HG02870 (cell line): ENCODE results near the gene OTUD1.

Experiments used
- ATAC-seq: cut with Tn5 transposase; IDR thresholded peaks from one replicate; pipeline ENCODE4 v1.9.1; 2021; ENCODE audit warnings: mild to moderate bottlenecking, moderate library complexity; ENCODE audit not compliant: unreplicated experiment

OTUD1 gene

DNA sequence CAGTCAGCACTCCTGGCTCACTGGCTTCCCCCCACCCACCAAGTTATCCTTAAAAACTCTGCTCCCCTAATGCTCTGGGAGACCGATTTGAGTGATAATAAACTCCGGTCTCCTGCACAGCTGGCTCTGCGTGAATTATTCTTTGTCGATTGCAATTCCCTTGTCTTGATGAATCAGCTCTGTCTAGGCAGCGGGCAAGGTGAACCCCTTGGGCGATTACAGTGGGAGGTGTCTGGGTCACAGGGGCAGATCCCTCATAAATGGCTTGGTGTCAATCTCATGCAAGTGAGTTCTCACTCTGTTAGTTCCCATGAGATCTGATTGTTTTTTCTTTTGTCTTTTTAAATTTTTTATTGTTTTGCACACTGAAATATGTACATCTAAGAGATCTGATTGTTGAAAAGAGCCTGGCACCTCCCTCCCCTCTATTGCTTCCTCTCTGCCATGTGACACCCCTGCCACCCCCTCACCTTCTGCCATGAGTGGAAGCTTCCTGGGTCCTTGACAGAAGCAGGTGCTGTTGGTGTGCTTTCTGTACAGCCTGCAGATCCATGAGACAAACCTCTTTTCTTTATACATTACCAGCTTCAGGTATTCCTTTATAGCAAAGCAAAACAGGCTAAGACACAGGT lies 20.5 kb downstream of the OTUD1 start:
- no peak for ATAC-seq

DNA sequence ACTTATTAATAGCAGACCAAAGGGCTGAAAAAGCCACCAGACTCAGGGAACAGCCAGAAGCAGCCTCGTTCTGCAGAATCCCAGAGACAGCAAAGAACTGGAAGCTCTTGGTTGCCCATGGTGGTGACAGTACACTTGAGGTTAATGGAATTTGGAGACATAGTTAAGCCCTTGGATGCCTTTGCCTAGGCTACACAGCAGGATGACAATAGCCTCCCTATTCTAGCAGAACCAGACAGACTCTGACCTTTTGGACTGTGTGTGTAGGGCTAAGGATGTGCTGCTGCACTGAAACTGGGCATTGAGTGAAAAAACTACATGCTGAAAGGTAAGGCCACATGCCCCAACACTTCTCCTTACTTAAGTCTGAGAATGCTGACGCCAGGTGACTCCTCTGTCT lies 22.7 kb downstream of the OTUD1 start:
- ATAC-seq: no peak

DNA sequence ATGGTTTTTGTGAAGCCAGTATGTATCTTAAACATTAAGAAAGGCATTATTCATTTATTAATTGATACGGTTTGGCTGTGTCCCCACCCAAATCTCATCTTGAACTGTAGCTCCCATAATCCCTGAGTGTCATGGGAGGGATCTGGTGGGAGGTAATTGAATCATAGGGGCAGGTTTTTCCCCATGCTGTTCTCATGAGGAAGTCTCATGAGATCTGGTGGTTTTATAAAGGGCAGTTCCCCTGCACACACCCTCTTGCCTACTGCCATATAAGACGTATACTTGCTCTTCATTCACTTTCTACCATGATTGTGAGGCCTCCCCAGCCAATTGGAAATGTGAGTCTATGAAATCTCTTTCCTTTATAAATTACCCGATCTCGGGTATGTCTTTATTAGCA lies 28.1 kb downstream of the OTUD1 start:
- no peak for ATAC-seq

DNA sequence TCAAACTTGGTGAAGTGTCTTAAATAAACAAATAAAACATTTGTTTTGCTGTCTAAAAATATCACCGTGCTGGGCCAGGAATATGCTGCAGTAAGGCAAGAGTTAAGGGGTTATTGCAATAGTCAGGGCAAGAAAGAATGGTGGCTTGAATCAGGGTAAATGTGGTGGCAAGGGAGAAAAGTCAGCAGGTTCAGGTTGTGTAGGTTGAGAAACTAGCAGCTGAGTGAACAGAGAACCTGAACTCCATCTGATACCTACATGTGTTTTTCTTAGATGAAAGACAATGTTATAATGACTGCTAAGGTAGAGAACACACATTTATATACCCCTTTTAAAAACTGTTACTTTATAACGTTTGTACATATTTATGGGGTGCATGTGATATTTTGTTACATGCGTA lies 28.7 kb downstream of the OTUD1 start:
- no peak for ATAC-seq

DNA sequence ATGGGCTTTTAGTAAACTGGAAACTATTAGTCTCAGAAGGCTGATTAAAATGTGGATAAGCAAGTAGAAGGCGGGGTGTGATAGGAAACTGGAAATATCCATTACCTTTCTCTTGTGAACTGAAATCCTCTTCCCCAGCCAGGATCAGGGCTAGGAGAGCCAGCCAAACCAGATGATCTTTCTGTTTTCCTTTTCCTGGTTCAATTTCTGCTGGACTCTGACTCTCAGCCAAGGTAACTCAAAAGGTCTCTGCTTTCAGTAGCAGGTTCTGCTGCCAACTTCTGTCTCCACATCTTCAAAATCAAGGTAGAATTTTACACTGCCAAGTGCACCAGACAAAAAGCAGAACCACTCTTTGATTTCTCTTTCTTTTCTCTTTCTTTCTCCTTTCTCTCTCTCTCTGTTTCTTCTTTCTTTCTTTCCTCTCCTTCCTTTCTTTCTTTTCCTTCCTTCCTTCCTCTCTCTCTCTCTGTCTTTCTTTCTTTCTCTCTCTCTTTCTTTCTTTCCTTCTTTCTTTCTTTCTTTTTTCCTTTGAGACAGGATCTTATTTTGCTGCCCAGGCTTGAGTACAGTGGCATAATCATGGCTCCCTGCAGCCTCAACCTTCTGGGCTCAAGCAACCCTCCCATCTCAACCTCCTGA lies 30.8 kb downstream of the OTUD1 start:
- no peak for ATAC-seq

DNA sequence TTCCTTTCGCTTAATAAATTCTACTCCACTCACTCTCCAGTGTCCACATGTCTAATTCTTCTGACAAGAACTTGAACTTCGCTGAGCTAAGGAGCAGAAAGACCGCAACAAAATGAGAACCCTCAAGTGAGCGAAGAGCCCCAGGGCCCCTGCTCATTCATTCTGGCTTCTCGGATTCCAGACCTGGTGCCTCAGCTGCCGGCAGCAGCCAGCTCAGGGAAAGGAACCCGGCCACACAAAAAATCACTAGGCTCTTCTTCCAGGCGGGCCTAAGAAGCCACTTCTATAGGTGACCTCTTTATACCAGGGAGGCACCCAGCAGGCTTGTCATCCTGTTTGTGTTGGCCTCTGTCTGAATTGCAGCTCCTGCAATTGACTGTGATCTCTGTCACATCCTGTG lies 33.3 kb downstream of the OTUD1 start:
- no peak for ATAC-seq

DNA sequence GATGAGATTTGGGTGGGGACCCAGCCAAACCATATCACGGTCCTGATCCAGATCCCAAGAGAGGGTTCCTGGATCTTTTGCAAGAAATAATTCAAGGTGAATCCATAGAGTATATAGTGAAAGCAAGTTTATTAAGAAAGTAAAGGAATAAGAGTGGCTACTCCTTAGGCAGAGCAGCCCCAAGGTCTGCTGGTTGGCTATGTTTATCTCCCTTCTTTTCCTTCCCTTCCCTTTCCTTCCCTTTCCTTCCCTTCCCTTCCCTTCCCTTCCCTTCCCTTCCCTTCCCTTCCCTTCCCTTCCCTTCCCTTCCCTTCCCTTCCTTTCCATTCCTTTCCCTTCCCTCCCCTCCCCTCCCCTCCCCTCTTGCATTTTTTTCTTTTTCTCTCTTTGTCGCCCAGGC lies 35.2 kb downstream of the OTUD1 start:
- no peak for ATAC-seq

DNA sequence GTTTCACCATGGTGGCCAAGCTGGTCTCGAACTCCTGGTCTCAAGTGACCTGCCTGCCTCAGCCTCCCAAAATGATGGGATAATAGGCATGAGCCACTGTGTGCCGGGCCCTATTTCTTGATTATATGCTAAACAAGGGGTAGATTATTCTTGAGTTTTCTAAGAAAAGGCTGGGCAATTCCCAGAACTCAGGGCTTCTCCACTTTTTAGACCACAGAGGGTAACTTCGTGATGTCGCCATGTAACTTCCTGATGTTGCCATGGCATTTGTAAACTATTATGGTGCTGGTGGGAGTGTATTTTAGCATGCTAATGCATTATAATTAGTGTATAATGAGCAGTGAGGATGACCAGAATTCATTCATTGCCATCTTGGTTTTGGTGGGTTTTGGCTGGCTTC lies 35.8 kb downstream of the OTUD1 start:
- no peak for ATAC-seq

DNA sequence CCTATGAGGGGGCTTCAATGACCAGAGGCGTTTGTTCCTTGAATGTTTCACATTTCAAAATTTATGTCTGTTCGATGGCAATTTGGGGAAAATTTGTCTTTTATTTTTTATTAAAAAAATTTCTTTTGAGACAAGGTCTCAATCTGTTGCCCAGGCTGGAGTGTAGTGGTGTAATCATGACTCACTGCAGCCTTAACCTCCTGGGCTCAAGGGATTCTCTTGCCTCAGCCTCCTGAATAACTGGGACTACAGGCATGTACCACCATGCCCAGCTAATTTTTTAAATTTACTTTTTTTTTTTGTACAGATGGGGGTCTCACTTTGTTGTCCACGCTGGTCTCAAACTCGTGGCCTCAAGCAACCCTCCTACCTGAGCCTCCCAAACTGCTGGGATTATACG lies 39.7 kb downstream of the OTUD1 start:
- no peak for ATAC-seq

DNA sequence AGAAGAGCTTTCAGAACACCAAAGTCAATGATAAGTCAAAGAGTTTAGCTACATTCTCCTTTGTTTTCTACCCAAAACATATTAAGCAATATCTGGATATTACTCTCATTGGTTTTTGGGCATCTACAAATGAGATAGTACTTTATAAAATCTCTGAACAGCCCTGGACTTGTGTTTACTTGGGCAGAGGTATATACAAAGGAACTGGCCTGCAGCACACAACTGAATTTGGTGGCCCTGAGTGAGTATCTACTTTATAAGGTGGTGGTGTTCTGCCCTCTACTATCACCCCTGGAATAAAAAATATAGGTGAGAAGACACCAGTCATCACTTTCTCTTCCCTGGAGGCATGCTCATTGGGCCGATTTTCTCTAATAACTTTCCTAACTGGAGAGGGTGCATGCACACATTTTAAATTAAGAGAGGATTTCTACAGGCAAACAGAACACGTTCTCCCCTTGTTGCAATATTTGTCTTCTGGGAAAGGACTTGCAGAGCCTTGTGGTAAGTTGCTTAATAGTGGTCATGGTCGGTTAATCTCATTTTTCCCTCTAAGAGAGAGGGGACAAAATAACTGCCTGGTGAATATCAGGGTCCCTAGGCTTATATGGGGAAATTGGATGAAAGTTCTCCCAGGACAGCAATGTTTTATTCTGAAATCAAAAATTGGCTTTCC lies 41.1 kb downstream of the OTUD1 start:
- ATAC-seq: no peak

DNA sequence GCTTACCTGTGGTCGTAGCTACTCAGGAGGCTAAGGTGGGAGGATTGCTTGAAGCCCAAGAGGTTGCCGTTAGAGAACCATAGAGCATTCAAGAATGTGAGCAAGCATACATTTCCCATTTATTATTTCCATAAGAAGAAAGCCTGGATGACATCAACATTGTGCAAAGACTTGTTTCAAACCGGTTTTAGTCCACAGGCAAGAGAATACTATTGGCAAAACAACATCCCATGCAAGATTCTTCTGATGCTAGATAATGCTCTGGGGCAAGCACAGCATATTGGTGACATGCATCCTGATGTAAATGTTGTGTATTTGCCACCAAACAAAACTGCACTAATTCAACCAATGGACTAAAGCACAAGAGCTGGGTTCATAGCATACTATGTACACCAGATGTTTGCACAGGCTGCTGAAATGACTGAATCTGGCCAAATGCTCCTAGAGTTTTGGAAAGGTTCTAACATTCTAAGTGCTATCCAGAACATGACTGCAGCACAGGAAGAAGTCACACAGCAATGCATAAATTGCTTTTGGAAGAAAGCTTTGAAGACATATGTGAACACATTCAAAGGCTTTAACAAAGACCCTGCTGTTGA lies 42.6 kb downstream of the OTUD1 start:
- no peak for ATAC-seq

DNA sequence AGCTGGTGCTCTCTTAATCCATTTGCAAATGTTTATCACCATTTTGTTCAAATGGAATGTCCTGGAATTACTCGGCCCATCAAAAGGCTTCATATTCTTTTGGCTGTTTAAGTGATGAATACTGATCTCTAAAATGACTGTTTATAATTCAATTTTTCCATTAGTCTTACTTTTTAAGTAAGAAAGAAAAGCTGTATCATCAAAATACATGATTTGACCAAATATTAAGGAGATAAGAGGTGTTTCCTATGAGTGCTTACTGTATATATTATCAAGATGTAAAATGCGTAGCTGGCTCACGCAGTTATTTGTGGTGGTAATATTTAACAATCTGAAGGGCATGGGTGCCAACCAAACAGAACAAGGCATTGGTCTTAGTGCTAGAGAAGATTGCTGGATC lies 51.2 kb downstream of the OTUD1 start:
- no peak for ATAC-seq
